Right kidney (tissue), 1 donor: ENCODE measurements around the gene STRADA.
A peak's percentile ranks its signal among the peaks of the same experiment; 100 is the strongest.

Experiments
- DNase-seq: peaks from one replicate; pipeline ENCODE4 v3.0.0-alpha.2; 2016

Gene STRADA

GRCh38 chr17:63685578-63685977 is 56.0 kb downstream of the STRADA start:
- DNase-seq = no peak

DNA sequence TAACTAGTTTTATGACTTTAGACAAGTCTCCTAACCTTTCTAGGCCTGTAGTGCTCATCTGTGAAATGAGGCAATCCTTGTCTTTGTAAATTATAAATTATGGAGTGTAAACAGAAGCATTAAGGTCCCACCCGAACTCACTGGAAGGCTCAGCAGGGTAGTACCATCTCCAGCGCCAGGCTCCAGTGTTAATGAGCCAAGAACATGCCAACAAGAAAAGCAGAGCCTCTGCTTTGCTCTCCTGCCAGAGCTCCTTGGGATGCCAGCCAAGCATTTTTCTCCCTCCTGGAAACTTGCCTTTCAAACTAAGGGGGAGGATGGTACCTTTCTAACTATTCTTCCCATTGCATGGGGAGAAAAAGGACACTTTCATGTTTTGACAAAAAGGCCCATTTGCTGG is 56.6 kb downstream of the STRADA start:
- DNase-seq = no peak

DNA sequence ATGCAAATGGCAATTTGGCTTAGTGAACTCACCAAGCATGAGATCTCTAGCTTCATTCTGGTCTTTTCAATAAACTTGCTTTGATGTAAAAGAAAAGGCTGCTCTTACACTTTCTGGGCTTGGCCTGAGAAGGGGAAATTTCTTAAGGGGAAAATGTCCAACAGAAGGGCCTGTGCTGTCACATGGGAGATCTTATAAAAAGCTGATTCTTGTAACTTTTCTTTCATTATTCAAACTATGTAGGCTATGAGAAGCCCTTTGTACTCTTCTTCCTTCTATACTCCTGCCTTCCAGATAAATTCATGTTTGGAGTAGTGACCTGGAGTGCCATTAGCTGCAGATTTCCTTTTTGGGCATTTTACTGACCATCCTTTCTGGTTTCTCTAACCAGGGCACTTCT is 58.6 kb downstream of the STRADA start:
- no peak for DNase-seq

- DNase-seq = no peak
Observed at GRCh38 chr17:63682441-63682840, 59.2 kb downstream of the STRADA start.

- no peak for DNase-seq
Observed at GRCh38 chr17:63681530-63681929, 60.1 kb downstream of the STRADA start.

DNA sequence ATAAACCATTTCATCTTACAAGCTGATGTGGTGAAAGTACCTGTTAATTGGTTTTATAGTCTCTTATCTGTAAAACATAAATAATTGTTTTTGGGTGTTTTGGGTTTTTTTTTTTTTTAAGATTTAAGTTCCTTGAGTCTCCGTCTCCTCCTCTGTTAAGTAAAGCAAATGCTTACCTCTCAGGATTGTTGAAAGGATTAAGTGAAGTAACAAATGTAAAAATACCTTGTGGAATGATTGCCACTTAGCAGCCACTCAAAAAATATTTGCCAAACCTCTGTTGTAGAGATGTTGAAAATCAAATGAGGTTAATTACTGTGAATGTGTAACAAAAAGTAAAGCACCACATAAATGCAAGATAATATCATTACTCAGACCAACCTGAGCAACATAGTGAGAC is 60.9 kb downstream of the STRADA start:
- DNase-seq = no peak

- no peak for DNase-seq
Observed at GRCh38 chr17:63679214-63679613, 62.4 kb downstream of the STRADA start.

GRCh38 chr17:63676584-63676983 is 65.0 kb downstream of the STRADA start:
- DNase-seq = no peak

- DNase-seq = peak; percentile 41
Observed at GRCh38 chr17:63675607-63676546, 65.7 kb downstream of the STRADA start.

DNA sequence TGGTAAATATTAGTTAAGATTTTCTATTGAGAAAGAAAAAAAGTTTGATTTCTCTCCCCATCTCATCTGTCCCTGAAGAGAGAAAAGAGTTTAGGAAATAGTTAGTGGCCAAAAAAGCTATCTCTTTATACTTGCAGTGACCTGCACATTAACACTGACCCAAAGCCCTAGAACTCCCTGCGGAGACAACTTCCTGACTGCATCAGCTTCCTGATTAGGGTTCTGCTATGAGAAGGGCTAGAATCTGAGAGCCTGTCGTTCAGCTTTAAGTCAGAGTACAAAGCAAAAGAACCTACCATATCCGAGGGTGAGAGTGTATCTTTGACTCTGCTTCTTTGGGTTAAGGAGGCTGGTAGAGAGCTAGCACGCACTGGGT is 66.4 kb downstream of the STRADA start:
- no peak for DNase-seq

GRCh38 chr17:63672856-63673255 is 68.7 kb downstream of the STRADA start:
- no peak for DNase-seq

DNA sequence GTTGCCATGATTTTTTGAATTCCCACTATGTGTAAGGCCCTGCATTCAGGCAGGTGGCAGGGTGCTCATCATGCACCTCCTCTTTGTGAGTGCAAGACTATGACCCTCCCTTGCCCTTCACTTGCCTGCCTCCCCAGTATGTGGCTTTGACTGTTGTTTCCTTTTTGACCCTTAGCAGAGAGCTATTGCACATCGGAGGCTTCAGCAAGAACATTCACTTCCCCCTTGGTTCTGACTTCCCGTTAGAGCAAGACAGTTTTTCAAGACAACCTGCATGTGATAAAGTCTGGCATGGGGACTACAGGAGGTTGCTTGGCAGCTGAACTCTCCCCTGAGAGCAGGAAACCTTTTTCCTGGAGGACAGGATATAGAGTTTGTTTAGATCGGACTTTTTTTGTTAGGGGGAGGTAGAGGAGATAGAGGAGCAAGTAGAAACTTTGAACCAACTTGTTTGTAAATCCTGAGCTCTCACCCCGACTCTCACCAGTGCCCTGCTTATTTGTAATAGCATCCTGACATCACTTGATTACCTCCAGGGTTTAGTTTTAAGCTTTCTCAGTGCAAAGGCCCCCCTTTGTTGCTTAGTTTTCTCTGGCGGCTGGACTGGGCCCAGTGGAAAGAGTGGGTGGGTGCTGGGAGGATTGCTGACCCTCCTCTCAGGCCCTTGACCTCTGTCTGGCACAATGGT is 75.9 kb downstream of the STRADA start:
- no peak for DNase-seq

DNA sequence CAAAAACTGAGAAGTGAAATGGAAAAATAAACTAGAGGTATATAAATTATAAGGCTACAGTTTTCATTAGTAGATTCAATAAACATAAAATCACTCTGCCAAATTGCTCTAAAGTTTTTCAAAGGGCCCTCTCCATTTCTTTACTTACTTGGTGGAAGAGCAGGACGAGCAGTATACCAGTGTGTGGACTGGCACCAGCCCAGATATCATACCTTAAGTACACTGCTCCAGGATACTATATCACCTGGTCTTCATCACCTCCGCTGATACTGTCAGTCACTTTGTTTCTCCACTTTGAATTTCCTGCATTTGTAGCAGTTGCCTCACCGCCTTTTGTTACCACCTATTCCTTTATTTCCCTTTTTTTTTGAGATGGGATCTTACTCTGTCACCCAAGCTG is 81.7 kb downstream of the STRADA start:
- DNase-seq = no peak

DNA sequence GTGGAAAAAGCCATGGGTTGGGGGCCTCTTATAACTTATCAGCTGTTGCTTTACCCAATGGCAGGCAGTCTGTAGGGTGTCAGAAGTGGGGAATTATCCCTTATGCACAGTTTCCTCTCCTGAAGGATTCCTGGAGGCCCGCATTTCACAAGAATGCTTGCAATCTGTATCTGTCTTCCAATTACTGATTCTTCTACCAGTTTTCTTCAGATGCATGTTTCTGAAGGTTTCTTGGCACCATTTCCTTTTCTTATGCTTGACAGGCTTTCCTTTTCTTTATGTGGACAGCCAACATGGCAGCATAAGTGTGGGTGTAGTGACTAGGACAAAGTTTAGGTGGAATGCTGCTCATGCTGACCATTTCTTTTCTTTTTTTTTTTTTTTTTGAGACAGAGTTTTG is 83.2 kb downstream of the STRADA start:
- no peak for DNase-seq

DNA sequence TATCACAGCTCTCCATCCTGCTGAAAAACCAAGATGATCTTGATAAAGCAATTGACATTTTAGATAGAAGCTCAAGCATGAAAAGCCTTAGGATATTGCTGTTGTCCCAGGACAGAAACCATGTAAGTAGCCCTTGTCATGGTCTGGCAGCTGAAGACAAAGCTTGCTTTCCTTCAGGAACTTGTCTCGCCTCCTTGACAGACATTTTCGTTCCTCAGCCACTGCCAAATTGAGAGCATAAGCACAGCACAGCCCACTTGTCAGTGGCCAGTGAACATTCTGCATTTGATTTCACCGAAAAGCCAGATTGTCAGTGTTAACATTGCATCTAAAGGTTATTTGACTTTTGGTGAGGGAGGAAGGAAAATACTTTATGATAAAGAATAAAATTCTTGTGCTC is 83.8 kb downstream of the STRADA start:
- no peak for DNase-seq

- DNase-seq = no peak
Observed at GRCh38 chr17:63653050-63653449, 88.5 kb downstream of the STRADA start.
